Activated T-helper 1 cell treated with anti-CD3 and anti-CD28 coated beads, Interleukin-12 subunit alpha, Interleukin-12 subunit beta, Interleukin-2, Interleukin-4 antibody, amounts not matched to agents 30 ng/mL and 10 ng/mL and 1 ng/mL, durations not matched to agents 14 hours and 24 hours and 36 hours (primary cell): ENCODE measurements around the gene AK2. TPM values are rescaled to one million over a fixed set of nuclear protein-coding genes. Genes with fewer than 3 reads are reported as not detected.

Experiments used
- DNase-seq: peaks from one replicate; pipeline ENCODE4 v3.0.0; 2021; ENCODE audit warnings: low spot score
- H3K27ac Mint-ChIP-seq: one replicate; pipeline ENCODE4 v1.8.0; 2021; ENCODE audit warnings: mild to moderate bottlenecking, mixed read lengths
- H3K27me3 Mint-ChIP-seq: one replicate; pipeline ENCODE4 v1.8.0; 2022; ENCODE audit warnings: mild to moderate bottlenecking, moderate library complexity, mixed read lengths; ENCODE audit not compliant: insufficient read depth
- H3K36me3 Mint-ChIP-seq: one replicate; pipeline ENCODE4 v1.8.0; 2021; ENCODE audit warnings: low read depth, mixed read lengths
- H3K4me1 Mint-ChIP-seq: one replicate; pipeline ENCODE4 v1.8.0; 2021; ENCODE audit warnings: low read depth, mixed read lengths
- H3K4me3 Mint-ChIP-seq: one replicate; pipeline ENCODE4 v1.8.0; 2021; ENCODE audit warnings: mild to moderate bottlenecking, moderate library complexity, mixed read lengths
- H3K9me3 Mint-ChIP-seq: one replicate; pipeline ENCODE4 v1.8.0; 2021; ENCODE audit warnings: mixed read lengths
- intact Hi-C: fragments of 100-400 bp; cut with micrococcal nuclease; formaldehyde crosslinking; loops from one replicate; pipeline ENCODE4 v1.15.1; 2024
- total RNA-seq: library from RNA; stranded (reverse); gene quantifications from 2 replicates; pipeline ENCODE4 v1.2.3, GENCODE V29; 2022

Gene AK2
- total RNA-seq = 387 and 400 TPM in 2 replicates

- DNase-seq = peak; percentile 91
- intact Hi-C loops = loop anchor here (1.0 to 5.0 kb wide), 8 partner anchors 12 to 220 kb away; partner anchors contain the start of genes AZIN2, RNF19B, S100PBP and YARS1
- Mint-ChIP-seq H3K36me3 (peaks cover 27% of the 10 kb centered on the region), H3K27me3 (no peaks in the 10 kb centered on the region), H3K27ac (peak within 1 kb of the TSS; percentile 90), H3K4me3 (peak within 1 kb of the TSS; percentile 91), H3K4me1 (peaks cover 48% of the 10 kb centered on the region), H3K9me3 (no peaks in the 10 kb centered on the region)
Measured at GRCh38 chr1:33036526-33037503, at the start of gene AK2. Gene AK2 (minus strand): TSS chr1:33036883. CDS start chr1:33036828, 55 bp downstream.

- Mint-ChIP-seq H3K9me3 (no peaks in the 10 kb centered on the region), H3K27me3 (peaks cover 28% of the 10 kb centered on the region), H3K4me3 (no peak overlapping the region), H3K36me3 (peaks cover 1% of the 10 kb centered on the region), H3K4me1 (peaks cover 33% of the 10 kb centered on the region), H3K27ac (no peak overlapping the region)
- no peak for DNase-seq
- intact Hi-C loops = loop anchor here (1.0 to 10.0 kb wide), 3 partner anchors 153 to 372 kb away; no protein-coding TSS in a partner anchor
Measured at GRCh38 chr1:33086384-33086850, 49.7 kb upstream of the AK2 start.

DNA sequence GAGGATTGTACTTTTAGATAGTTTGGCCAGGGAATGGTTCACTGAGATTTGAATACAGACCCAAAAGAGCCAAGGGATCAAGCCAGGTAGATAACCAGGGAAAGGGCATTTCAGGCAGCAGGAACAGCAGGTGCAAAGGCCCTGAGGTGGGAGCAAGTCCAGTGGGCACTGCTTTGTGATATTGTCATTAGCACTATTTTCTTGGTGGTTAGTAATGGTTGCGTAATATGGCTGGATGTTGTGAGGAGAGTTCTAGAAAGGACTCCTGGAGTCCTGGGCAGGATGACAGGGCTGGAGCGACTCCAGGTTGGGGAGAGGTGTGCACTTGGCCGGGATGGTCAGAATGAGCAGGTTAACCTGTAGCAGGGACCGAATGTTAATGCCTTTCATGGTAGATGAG, 48.6 kb upstream of the AK2 start:
- Mint-ChIP-seq H3K4me3 (no peak overlapping the region), H3K27ac (no peak overlapping the region), H3K9me3 (no peaks in the 10 kb centered on the region), H3K4me1 (peaks cover 39% of the 10 kb centered on the region), H3K27me3 (peaks cover 29% of the 10 kb centered on the region), H3K36me3 (peaks cover 1% of the 10 kb centered on the region)
- intact Hi-C loops = loop anchor here (10.0 kb wide), 1 partner anchor 371 kb away; no protein-coding TSS in a partner anchor
- no peak for DNase-seq

DNA sequence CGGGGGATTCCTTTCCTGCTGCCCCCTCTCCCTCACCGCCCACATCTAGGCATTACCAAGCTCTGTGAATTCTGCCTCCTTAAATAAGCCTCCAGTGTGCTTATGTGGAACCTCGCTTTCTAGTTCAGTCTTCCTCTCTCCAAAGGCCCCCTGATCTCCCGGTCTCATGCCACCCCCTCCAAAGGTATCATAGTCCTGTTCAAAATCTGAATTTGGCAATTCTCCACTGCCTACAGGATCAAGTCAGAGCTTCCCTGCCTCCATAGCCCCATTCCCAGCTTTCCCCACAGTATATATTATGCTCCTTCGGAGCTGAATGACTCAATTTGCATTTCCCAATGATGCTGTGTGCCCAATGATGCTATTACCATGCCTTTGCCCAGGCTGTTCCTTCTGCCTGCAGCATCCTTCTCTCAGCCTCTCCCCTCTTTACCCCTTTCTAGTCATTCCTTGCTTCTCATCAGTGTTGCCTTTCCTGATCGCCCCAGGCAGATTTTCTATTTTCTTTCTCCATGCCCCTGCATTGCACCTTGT, 46.0 kb upstream of the AK2 start:
- H3K27ac Mint-ChIP-seq = no peak overlapping the region
- no peak for DNase-seq
- peaks cover 24% of the 10 kb centered on the region for H3K4me1 Mint-ChIP-seq
- peaks cover 36% of the 10 kb centered on the region for H3K27me3 Mint-ChIP-seq
- no peaks in the 10 kb centered on the region for H3K9me3 Mint-ChIP-seq
- intact Hi-C loops = loop anchor here (10.0 kb wide), 1 partner anchor 368 kb away; no protein-coding TSS in a partner anchor
- H3K36me3 Mint-ChIP-seq = no peaks in the 10 kb centered on the region
- peak overlapping the region; percentile 84 for H3K4me3 Mint-ChIP-seq

- DNase-seq = no peak
- no peak overlapping the region for H3K27ac Mint-ChIP-seq
- peak overlapping the region; percentile 84 for H3K4me3 Mint-ChIP-seq
- no peaks in the 10 kb centered on the region for H3K36me3 Mint-ChIP-seq
- intact Hi-C loops = loop anchor here (1.0 to 10.0 kb wide), 11 partner anchors 18 to 367 kb away; partner anchors contain the start of genes AK2, PHC2, RNF19B and S100PBP
- H3K27me3 Mint-ChIP-seq = peaks cover 36% of the 10 kb centered on the region
- no peaks in the 10 kb centered on the region for H3K9me3 Mint-ChIP-seq
- peaks cover 19% of the 10 kb centered on the region for H3K4me1 Mint-ChIP-seq
Measured at GRCh38 chr1:33081554-33082305, 45.0 kb upstream of the AK2 start.

DNA sequence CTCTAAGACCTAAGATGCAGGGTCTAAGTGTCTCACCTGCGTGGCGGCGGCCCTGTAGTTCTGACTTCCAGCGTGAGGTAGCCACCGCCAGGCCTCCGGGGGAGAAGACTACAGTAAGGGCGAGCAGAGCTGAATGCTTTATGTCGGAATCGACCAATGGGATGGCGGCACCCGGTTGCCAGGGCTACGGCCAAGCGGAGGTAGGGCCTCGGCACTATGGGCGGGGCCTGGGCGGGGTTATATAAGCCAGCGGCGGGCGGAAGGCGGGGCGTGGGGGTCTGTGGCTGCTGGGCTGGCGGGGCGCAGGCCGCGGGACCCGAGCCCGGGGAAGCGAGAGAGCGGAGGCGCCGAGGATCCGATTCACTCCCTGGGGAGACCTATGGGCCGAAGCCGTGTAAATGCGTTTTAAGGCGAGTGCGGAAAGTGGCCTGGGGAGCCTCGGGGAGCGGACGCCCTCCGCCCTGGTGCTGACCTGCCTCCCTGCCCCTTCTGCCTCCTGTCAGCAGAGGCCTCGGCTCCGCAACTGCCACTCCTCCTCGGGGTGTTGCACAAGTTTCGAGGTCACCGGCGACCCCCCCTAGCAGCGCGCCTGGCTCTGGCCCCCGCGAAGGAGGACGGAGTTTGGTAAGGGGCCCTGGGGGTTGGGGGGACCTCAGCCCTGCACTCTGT, 44.3 kb upstream of the AK2 start, which contains the start of gene AZIN2:
AZIN2 (plus strand) TSS at position 269 of the 669 bp plus-strand sequence. CDS start 1,097 bp downstream, outside the sequence.
- no peaks in the 10 kb centered on the region for H3K9me3 Mint-ChIP-seq
- peaks cover 36% of the 10 kb centered on the region for H3K27me3 Mint-ChIP-seq
- H3K4me1 Mint-ChIP-seq = peaks cover 17% of the 10 kb centered on the region
- intact Hi-C loops = loop anchor here (1.0 to 10.0 kb wide), 11 partner anchors 18 to 366 kb away; partner anchors contain the start of genes AK2, PHC2, RNF19B and S100PBP
- H3K36me3 Mint-ChIP-seq = no peaks in the 10 kb centered on the region
- peak; percentile 93 for DNase-seq
- peak within 1 kb of the TSS; percentile 84 for H3K4me3 Mint-ChIP-seq
- no peak within 1 kb of the TSS for H3K27ac Mint-ChIP-seq

GRCh38 chr1:33080373-33080772, 43.7 kb upstream of the AK2 start:
- peaks cover 17% of the 10 kb centered on the region for H3K4me1 Mint-ChIP-seq
- peak overlapping the region; percentile 84 for H3K4me3 Mint-ChIP-seq
- intact Hi-C loops = loop anchor here (2.0 to 10.0 kb wide), 4 partner anchors 100 to 366 kb away; no protein-coding TSS in a partner anchor
- H3K27me3 Mint-ChIP-seq = peaks cover 35% of the 10 kb centered on the region
- H3K9me3 Mint-ChIP-seq = no peaks in the 10 kb centered on the region
- no peak overlapping the region for H3K27ac Mint-ChIP-seq
- DNase-seq = no peak
- no peaks in the 10 kb centered on the region for H3K36me3 Mint-ChIP-seq

DNA sequence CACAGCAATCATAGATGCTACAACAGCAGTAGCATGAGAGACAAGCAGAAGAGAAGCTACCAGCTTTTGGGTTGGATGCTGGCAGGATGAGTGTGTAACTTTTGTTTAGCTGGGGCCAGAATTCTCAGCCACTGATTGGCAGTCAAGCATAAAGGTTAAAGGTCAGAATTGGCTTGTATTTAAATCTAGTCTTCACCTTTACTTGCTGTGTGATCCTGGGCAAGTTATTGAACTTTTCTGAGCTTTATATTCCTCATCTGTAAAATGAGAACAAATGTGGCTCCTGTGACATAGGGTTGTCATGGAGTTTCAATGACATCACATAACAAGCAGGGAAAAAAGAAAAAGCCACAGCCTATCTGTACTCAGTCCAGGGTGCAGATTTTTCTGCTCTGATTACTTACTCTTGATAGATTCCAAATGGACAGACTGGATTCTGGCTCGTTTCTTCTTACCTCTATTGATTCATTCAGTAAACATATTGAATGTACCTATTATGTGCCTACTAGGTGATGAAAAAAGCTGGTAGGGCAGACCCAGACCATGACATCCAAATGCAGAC, 41.4 kb upstream of the AK2 start:
- no peaks in the 10 kb centered on the region for H3K9me3 Mint-ChIP-seq
- no peak overlapping the region for H3K27ac Mint-ChIP-seq
- intact Hi-C loops = no loop called here

DNA sequence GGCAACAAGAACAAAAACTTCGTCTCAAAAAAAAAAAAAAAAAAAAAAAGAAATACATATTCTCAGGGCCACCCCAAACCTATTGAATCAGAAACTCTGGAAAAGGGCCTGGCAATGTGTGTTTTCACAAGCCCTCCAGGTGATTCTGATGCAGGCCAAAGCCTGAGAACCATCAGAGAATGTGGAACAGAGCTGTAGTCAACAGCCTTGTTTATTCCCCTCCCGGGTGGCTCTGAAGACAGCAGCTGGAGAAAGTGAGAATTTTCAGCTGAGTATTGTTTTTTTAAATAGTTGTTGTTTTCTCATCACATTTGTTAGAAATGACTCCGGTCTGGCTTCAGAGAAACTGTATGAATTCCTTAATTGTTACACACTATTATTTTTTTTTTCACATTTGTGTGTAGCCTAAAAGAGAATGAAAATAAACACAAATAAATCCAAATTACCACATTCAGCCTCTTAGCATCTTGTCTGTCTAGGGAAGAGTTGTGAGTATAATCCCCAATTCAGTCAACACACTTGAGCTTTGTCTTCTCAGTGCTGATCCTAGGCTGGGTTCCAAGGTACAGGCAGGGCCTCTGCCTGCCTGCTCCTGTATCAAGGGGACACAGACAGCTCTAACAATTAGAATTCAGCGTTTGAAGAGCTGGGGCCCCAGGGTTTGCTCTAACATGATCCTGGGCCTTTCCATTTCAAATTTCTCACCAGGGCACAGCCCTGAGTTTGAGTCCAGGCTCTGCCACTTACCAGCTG, 37.7 kb upstream of the AK2 start:
- no peak overlapping the region for H3K4me3 Mint-ChIP-seq
- H3K27ac Mint-ChIP-seq = no peak overlapping the region
- no peaks in the 10 kb centered on the region for H3K4me1 Mint-ChIP-seq
- H3K27me3 Mint-ChIP-seq = peaks cover 20% of the 10 kb centered on the region
- DNase-seq = no peak
- intact Hi-C loops = no loop called here
- no peaks in the 10 kb centered on the region for H3K9me3 Mint-ChIP-seq
- no peaks in the 10 kb centered on the region for H3K36me3 Mint-ChIP-seq

More for the DNA sequence above, 41.4 kb upstream of the AK2 start:
- no peak overlapping the region for H3K4me3 Mint-ChIP-seq
- H3K36me3 Mint-ChIP-seq = no peaks in the 10 kb centered on the region
- H3K4me1 Mint-ChIP-seq = peaks cover 17% of the 10 kb centered on the region
- DNase-seq = no peak
- peaks cover 26% of the 10 kb centered on the region for H3K27me3 Mint-ChIP-seq

GRCh38 chr1:33072707-33073106, 36.0 kb upstream of the AK2 start:
- Mint-ChIP-seq H3K4me1 (no peaks in the 10 kb centered on the region), H3K9me3 (peaks cover 5% of the 10 kb centered on the region), H3K27me3 (peaks cover 15% of the 10 kb centered on the region), H3K36me3 (peaks cover under 1% of the 10 kb centered on the region), H3K4me3 (no peak overlapping the region), H3K27ac (no peak overlapping the region)
- intact Hi-C loops = no loop called here
- no peak for DNase-seq

- Mint-ChIP-seq H3K27me3 (peaks cover 27% of the 10 kb centered on the region), H3K36me3 (peaks cover 4% of the 10 kb centered on the region), H3K27ac (no peak overlapping the region), H3K4me1 (no peaks in the 10 kb centered on the region), H3K9me3 (peaks cover 26% of the 10 kb centered on the region), H3K4me3 (no peak overlapping the region)
- intact Hi-C loops = no loop called here
- no peak for DNase-seq
Measured at GRCh38 chr1:33070628-33071027, 33.9 kb upstream of the AK2 start.
